Measurements from ENCODE around the gene SCAPER. TPM values are rescaled to one million over a fixed set of nuclear protein-coding genes. Genes with fewer than 3 reads are reported as not detected.

SCAPER gene
- total RNA-seq, 4 donors from 2014 or later = 23.5 to 27.7 (median 24.2) TPM

GRCh38 chr15:76501726-76502125 is 403.4 kb downstream of the SCAPER start:
- no peak for TF ChIP-seq CTCF (IDR thresholded peaks at IDR 0.05; ENCODE audit: low read depth)

GRCh38 chr15:76501011-76501410 is 404.1 kb downstream of the SCAPER start:
- no peak for TF ChIP-seq CTCF (IDR thresholded peaks at IDR 0.05; ENCODE audit: low read depth)

GRCh38 chr15:76495487-76495886 is 409.7 kb downstream of the SCAPER start:
- no peak for TF ChIP-seq CTCF (IDR thresholded peaks at IDR 0.05; ENCODE audit: low read depth)

GRCh38 chr15:76492538-76492937 is 412.6 kb downstream of the SCAPER start:
- no peak for TF ChIP-seq CTCF (IDR thresholded peaks at IDR 0.05; ENCODE audit: low read depth)

- TF ChIP-seq CTCF (IDR thresholded peaks at IDR 0.05; ENCODE audit: low read depth) = no peak
Observed at GRCh38 chr15:76483752-76484151, 421.4 kb downstream of the SCAPER start.

- TF ChIP-seq CTCF (IDR thresholded peaks at IDR 0.05; ENCODE audit: low read depth) = no peak
Observed at GRCh38 chr15:76483018-76483417, 422.1 kb downstream of the SCAPER start.

- no peak for TF ChIP-seq CTCF (IDR thresholded peaks at IDR 0.05; ENCODE audit: low read depth)
Observed at GRCh38 chr15:76480267-76480666, 424.9 kb downstream of the SCAPER start.
